ENCODE data around the gene DAB2. TPM values are rescaled to one million over a fixed set of nuclear protein-coding genes. Genes with fewer than 3 reads are reported as not detected.

DAB2 gene
- total RNA-seq, 1 experiment from 2014 or later, result 2.3 TPM

DNA sequence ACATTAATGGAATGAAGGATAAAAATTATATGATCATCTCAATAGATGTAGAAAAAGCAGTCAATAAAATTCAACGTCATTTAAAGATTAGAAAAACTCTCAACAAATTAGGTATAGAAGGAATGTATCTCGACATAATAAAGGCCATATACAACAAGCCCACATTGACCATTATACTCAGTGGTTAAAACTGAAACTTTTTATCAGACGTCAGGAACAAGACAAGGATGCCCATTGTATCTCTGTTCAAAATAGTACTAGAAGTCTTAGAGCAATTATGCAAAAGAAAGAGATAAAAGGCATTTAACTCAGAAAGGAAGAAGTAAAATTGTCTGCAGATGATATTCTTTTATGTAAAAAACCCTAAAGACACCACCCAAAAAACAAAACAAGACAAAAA lies 101.2 kb downstream of the DAB2 start:
- H3K23me2 ChIP-seq (ENCODE audit: insufficient read length, low read depth, low read length, poor library complexity, severe bottlenecking), result no peaks in the 10 kb centered on the region
- no peak overlapping the region for H3K4me2 ChIP-seq (ENCODE audit: insufficient read depth, insufficient read length, low read length)
- WGBS (ENCODE audit: extremely low coverage, insufficient read length, low lambda C conversion rate), result no CpG with 5 or more reads among the region's 3 CpGs
- H3K79me2 ChIP-seq (ENCODE audit: insufficient read depth, low read length), result no peaks in the 10 kb centered on the region
- H3K27ac Mint-ChIP-seq, result no peak overlapping the region
- no peaks in the 10 kb centered on the region for H3K9me3 ChIP-seq (ENCODE audit: control insufficient read depth, low read depth, low read length)
- no peaks in the 10 kb centered on the region for H3K27me3 ChIP-seq (ENCODE audit: insufficient read depth, low read length)
- no peaks in the 10 kb centered on the region for H3K36me3 Mint-ChIP-seq (ENCODE audit: insufficient read depth in 1 of 3, low read depth in 3 of 3)
- no peak overlapping the region for H3K4ac ChIP-seq (ENCODE audit: low read depth, low read length)
- no peak overlapping the region for H2BK12ac ChIP-seq (ENCODE audit: insufficient read length, low read depth, low read length)
- H3T11ph ChIP-seq (ENCODE audit: low read length), result no peak overlapping the region
- H3K9me3 Mint-ChIP-seq, result no peaks in the 10 kb centered on the region
- H3K4me3 Mint-ChIP-seq, result no peak overlapping the region
- no peaks in the 10 kb centered on the region for H4K20me1 ChIP-seq (ENCODE audit: control insufficient read depth, insufficient read depth, insufficient read length)
- DNase-seq, result no peak
- no peaks in the 10 kb centered on the region; the same call in 1 of the 2 replicates for H3K27me3 Mint-ChIP-seq (ENCODE audit: low read depth)
- no peak overlapping the region for H2AFZ ChIP-seq (ENCODE audit: low read length)
- no peak overlapping the region for H3K9ac ChIP-seq (ENCODE audit: extremely low read depth, insufficient read length, low read length)
- H3K4me1 Mint-ChIP-seq, result no peaks in the 10 kb centered on the region
- H3K14ac ChIP-seq (ENCODE audit: insufficient read depth, low read length), result no peak overlapping the region
- H3K27ac ChIP-seq (ENCODE audit: insufficient read length, low read depth, low read length), result no peak overlapping the region
- H3K56ac ChIP-seq (ENCODE audit: insufficient read length, low read depth, low read length), result no peak overlapping the region
- no peak overlapping the region for H3K23ac ChIP-seq (ENCODE audit: insufficient read length, low read depth, low read length)
- H2BK20ac ChIP-seq (ENCODE audit: low read depth, low read length, poor library complexity, severe bottlenecking), result no peak overlapping the region
- H3K18ac ChIP-seq (ENCODE audit: insufficient read length, low read depth, low read length), result no peak overlapping the region
- H3K4me1 ChIP-seq (ENCODE audit: insufficient read depth, low read length), result no peaks in the 10 kb centered on the region
- H2BK5ac ChIP-seq (ENCODE audit: insufficient read length, low read length), result no peak overlapping the region
- TF ChIP-seq, protein P1, sequence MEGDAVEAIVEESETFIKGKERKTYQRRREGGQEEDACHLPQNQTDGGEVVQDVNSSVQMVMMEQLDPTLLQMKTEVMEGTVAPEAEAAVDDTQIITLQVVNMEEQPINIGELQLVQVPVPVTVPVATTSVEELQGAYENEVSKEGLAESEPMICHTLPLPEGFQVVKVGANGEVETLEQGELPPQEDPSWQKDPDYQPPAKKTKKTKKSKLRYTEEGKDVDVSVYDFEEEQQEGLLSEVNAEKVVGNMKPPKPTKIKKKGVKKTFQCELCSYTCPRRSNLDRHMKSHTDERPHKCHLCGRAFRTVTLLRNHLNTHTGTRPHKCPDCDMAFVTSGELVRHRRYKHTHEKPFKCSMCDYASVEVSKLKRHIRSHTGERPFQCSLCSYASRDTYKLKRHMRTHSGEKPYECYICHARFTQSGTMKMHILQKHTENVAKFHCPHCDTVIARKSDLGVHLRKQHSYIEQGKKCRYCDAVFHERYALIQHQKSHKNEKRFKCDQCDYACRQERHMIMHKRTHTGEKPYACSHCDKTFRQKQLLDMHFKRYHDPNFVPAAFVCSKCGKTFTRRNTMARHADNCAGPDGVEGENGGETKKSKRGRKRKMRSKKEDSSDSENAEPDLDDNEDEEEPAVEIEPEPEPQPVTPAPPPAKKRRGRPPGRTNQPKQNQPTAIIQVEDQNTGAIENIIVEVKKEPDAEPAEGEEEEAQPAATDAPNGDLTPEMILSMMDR (conservative IDR thresholded peaks at IDR 0.05), result no peak
- no peak overlapping the region for H4K8ac ChIP-seq (replicated peaks; ENCODE audit: insufficient read length, low read depth, low read length)
- no peak overlapping the region for H2AK5ac ChIP-seq (ENCODE audit: insufficient read length, low read length)
- H2BK120ac ChIP-seq (ENCODE audit: low read depth, low read length, poor library complexity, severe bottlenecking), result no peak overlapping the region
- H2BK15ac ChIP-seq (ENCODE audit: low read depth, low read length), result no peak overlapping the region
- H4K91ac ChIP-seq (ENCODE audit: insufficient read length, low read depth, low read length), result no peak overlapping the region
- no peaks in the 10 kb centered on the region for H3K79me1 ChIP-seq (ENCODE audit: insufficient read depth, low read depth, low read length, poor library complexity, severe bottlenecking)
- no peak overlapping the region for H4K5ac ChIP-seq (ENCODE audit: insufficient read length, low read depth, low read length)

Other genes starting within 250 kb of the DAB2 start
- not detected in 2 replicates for gene FYB1, start 205.4 kb downstream of the DAB2 start, total RNA-seq (2021)
- not detected in 2 replicates for gene C9, start 60.5 kb downstream of the DAB2 start, total RNA-seq (2021)

Data from H9 (cell line).